ENCODE data around the gene CLEC4M.
"Not testable (repeated sequence)": the region's sequence is repeated elsewhere in the genome, so short reads cannot be mapped to it uniquely, and the experiment has no call there.

The CLEC4M gene

DNA sequence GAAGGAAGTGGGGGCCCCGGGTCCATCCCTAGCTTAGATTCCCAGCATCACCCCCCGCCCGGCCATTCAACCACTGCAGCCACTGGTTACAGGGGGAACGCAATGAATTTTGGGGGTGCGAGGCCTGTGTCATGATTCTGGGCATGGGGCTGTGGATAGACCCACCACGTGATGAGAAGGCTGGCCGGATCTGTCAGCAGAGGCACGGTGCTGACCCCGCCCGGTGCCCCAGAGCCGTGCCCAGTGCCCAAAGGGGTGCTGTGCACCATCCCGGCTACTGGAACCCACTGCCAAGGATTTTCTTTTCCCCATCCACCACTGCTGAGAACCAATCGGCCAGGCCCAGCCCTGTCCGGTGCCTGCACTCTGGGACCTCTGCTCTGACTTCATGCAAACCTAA lies 27.4 kb downstream of the CLEC4M start:
- TF ChIP-seq, protein P1, sequence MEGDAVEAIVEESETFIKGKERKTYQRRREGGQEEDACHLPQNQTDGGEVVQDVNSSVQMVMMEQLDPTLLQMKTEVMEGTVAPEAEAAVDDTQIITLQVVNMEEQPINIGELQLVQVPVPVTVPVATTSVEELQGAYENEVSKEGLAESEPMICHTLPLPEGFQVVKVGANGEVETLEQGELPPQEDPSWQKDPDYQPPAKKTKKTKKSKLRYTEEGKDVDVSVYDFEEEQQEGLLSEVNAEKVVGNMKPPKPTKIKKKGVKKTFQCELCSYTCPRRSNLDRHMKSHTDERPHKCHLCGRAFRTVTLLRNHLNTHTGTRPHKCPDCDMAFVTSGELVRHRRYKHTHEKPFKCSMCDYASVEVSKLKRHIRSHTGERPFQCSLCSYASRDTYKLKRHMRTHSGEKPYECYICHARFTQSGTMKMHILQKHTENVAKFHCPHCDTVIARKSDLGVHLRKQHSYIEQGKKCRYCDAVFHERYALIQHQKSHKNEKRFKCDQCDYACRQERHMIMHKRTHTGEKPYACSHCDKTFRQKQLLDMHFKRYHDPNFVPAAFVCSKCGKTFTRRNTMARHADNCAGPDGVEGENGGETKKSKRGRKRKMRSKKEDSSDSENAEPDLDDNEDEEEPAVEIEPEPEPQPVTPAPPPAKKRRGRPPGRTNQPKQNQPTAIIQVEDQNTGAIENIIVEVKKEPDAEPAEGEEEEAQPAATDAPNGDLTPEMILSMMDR (IDR thresholded peaks at IDR 0.05; ENCODE audit: poor library complexity, severe bottlenecking) = no peak
- ATAC-seq (ENCODE audit: low read depth) (no peak), DNase-seq (ENCODE audit: low spot score) (no peak)
- Histone ChIP-seq H3K9me3 (ENCODE audit: severe bottlenecking) (no peaks in the 10 kb centered on the region), H3K27ac (ENCODE audit: poor library complexity, severe bottlenecking) (no peak overlapping the region), H3K27me3 (ENCODE audit: insufficient read depth, poor library complexity, severe bottlenecking) (peaks cover 28% of the 10 kb centered on the region), H3K4me3 (ENCODE audit: severe bottlenecking) (no peak overlapping the region), H3K36me3 (ENCODE audit: low read depth) (no peaks in the 10 kb centered on the region), H3K4me1 (ENCODE audit: insufficient read depth, poor library complexity, severe bottlenecking) (no peaks in the 10 kb centered on the region)

DNA sequence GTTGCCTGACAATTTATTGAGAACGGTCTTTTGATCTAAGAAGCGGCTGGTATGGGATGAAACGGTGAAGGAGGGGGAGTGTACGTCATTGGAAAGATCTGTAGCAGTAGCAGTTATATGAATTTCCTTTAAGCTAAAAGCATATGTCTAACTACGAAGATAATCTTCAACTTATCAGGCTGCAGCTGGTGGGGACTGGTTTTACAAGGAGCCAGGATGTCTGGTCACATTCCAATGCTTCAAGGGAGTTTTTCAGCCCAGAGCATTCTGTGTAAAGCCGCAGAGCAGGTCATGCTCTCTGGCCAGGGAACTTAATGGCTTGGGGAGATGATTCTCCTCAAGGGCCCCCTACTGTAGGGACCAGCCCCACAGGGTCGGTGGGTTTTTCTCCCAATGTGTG lies 29.2 kb downstream of the CLEC4M start:
- ATAC-seq (ENCODE audit: low read depth) = no peak
- Histone ChIP-seq H3K4me3 (ENCODE audit: severe bottlenecking) (no peak overlapping the region), H3K27ac (ENCODE audit: poor library complexity, severe bottlenecking) (no peak overlapping the region)

DNA sequence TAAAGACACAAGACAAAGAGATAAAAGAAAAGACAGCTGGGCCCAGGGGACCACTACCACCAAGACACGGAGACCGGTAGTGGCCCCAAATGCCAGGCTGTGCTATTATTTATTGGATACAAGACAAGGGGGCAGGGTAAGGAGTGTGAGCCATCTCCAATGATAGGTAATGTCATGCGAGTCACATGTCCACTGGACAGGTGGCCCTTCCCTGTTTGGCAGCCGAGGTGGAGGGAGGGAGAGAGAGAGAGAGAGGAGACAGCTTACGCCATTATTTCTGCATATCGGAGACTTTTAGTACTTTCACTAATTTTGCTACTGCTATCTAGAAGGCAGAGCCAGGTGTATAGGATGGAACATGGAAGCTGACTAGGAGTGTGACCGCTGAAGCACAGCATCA lies 29.7 kb downstream of the CLEC4M start:
- not testable (repeated sequence) for H3K27ac ChIP-seq (ENCODE audit: poor library complexity, severe bottlenecking); H3K4me3 ChIP-seq (ENCODE audit: severe bottlenecking); DNase-seq (ENCODE audit: low spot score)

More for the DNA sequence above, 29.2 kb downstream of the CLEC4M start:
- no peak for DNase-seq (ENCODE audit: low spot score)
- TF ChIP-seq, protein P1 (IDR thresholded peaks at IDR 0.05; ENCODE audit: poor library complexity, severe bottlenecking) = no peak
- no peaks in the 10 kb centered on the region for H3K36me3 ChIP-seq (ENCODE audit: low read depth)
- H3K4me1 ChIP-seq (ENCODE audit: insufficient read depth, poor library complexity, severe bottlenecking) = no peaks in the 10 kb centered on the region
- no peaks in the 10 kb centered on the region for H3K9me3 ChIP-seq (ENCODE audit: severe bottlenecking)
- peaks cover 22% of the 10 kb centered on the region for H3K27me3 ChIP-seq (ENCODE audit: insufficient read depth, poor library complexity, severe bottlenecking)

DNA sequence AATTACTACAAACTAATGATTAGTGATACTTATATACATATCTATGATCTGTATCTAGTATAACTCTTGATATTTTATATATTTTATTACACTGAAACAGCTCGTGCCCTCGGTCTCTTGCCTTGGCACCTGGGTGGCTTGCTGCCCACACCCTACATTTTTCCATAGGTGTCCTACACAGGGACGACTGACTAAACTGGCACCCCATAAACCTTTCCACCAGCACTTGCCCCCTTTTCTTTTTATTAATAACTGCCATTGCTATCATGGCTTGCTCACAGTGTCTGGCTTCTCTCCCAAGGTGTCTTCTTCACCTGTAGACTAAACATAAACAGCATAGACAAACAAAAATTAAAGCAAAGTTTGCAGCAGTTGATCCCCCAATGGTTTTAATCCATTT lies 30.4 kb downstream of the CLEC4M start:
- no peak overlapping the region for H3K27ac ChIP-seq (ENCODE audit: poor library complexity, severe bottlenecking)
- no peak for ATAC-seq (ENCODE audit: low read depth)
- no peaks in the 10 kb centered on the region for H3K36me3 ChIP-seq (ENCODE audit: low read depth)
- no peaks in the 10 kb centered on the region for H3K9me3 ChIP-seq (ENCODE audit: severe bottlenecking)
- peaks cover 10% of the 10 kb centered on the region for H3K27me3 ChIP-seq (ENCODE audit: insufficient read depth, poor library complexity, severe bottlenecking)
- DNase-seq (ENCODE audit: low spot score) = no peak
- no peak overlapping the region for H3K4me3 ChIP-seq (ENCODE audit: severe bottlenecking)
- no peaks in the 10 kb centered on the region for H3K4me1 ChIP-seq (ENCODE audit: insufficient read depth, poor library complexity, severe bottlenecking)
- TF ChIP-seq, protein P1 (IDR thresholded peaks at IDR 0.05; ENCODE audit: poor library complexity, severe bottlenecking) = no peak

More for the DNA sequence above, 29.7 kb downstream of the CLEC4M start:
- not testable (repeated sequence) for H3K36me3 ChIP-seq (ENCODE audit: low read depth); ATAC-seq (ENCODE audit: low read depth); H3K9me3 ChIP-seq (ENCODE audit: severe bottlenecking); H3K4me1 ChIP-seq (ENCODE audit: insufficient read depth, poor library complexity, severe bottlenecking)
- H3K27me3 ChIP-seq (ENCODE audit: insufficient read depth, poor library complexity, severe bottlenecking) = peaks cover 18% of the 10 kb centered on the region

DNA sequence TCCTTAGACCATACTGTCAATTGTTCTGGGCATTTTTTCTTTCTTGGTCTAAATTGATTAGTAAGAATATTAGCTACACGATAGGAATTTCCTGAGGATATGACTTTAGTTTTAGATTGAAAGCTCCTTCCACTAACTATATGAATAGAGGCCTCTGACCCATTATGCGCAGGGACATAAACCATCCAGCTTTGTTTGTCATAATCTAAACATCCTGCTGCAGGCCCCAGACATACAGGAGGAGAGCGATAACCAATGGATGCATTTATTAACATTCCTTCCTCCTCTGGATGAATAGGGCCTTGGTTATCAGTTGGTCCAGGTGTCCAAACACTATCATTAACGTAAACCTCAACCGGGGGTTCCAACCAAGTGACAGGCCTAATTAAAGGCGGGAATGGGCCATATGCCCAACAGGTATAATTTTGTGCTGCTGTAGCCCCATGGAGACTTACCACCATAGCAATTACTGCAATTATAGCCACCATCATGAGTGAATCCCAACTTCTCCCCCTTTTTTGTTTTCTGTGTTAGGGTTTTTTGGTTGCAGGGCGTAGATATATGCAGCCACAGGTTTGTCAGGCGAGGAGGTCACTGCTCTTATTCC lies 32.6 kb downstream of the CLEC4M start:
- DNase-seq (ENCODE audit: low spot score) (no peak), ATAC-seq (ENCODE audit: low read depth) (no peak)
- H3K27me3 ChIP-seq (ENCODE audit: insufficient read depth, poor library complexity, severe bottlenecking) = peaks cover 3% of the 10 kb centered on the region
- no peaks in the 10 kb centered on the region for H3K36me3 ChIP-seq (ENCODE audit: low read depth)
- H3K9me3 ChIP-seq (ENCODE audit: severe bottlenecking) = no peaks in the 10 kb centered on the region
- H3K4me3 ChIP-seq (ENCODE audit: severe bottlenecking) = no peak overlapping the region
- H3K27ac ChIP-seq (ENCODE audit: poor library complexity, severe bottlenecking) = no peak overlapping the region
- TF ChIP-seq, protein P1 (IDR thresholded peaks at IDR 0.05; ENCODE audit: poor library complexity, severe bottlenecking) = no peak
- H3K4me1 ChIP-seq (ENCODE audit: insufficient read depth, poor library complexity, severe bottlenecking) = no peaks in the 10 kb centered on the region

Data from RWPE2 (cell line).